Measurements from ENCODE around the gene OR7G1.
"Not testable (repeated sequence)": the region's sequence is repeated elsewhere in the genome, so short reads cannot be mapped to it uniquely, and the experiment has no call there.

OR7G1 gene

DNA sequence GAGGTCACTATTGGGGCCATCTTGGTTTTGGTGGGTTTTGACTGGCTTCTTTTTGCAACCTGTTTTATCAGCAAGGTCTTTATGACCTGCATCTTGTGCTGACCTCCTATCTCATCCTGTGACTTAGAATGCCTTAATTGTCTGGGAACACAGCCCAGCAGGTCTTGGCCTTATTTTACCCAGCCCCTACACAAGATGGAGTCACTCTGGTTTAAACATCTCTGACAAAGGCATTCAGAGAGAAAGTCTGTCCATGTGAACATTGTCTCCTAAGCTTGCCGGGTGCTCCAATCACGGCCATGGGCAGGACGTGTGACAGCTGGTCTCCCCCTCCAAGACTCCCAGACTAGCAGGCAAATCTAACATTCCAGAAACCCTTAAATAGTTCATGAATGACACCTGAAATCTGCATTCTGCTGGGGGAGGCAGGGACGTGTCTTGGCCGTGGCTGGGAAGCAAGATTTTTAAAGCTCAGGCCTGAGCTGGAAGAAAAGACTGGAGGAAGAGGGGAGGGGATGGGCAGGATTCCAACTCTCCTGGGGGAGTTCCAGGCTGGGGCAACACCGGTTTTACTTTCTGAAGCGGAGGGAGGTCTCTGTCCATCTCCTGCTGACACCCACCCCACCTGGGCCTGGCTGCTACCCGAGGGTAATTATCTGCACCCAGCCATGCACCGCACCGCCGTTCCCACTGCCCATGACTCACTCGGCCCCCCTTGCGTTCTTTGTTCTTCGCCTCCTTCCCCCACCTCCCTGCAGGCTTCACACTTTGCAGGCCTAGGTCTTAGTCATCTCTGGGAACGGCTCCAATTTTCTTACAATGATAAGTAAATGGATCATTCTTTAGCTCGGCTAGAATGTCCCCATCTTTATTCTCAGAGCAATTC is 40.3 kb downstream of the OR7G1 start:
- DNase-seq = no peak

DNA sequence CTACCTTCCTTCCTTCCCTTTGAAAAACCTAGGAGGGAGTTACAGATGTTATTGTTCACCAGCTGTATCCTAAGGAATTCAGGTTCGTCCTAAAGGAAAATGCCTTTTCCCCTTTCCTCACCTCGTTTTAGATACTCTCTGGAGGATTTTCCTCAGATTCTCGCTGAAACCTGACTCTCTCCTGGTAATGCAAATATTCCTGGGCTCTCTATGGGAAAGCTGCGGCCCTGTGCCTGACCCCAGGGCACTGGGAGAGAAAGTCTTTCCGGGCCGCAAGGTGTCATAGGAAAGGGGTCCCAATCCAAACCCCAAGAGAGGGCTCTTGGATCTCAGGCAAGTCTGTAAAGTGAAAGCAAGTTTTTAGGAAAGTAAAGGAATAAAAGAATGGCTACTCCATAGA is 41.8 kb downstream of the OR7G1 start:
- DNase-seq = no peak

DNA sequence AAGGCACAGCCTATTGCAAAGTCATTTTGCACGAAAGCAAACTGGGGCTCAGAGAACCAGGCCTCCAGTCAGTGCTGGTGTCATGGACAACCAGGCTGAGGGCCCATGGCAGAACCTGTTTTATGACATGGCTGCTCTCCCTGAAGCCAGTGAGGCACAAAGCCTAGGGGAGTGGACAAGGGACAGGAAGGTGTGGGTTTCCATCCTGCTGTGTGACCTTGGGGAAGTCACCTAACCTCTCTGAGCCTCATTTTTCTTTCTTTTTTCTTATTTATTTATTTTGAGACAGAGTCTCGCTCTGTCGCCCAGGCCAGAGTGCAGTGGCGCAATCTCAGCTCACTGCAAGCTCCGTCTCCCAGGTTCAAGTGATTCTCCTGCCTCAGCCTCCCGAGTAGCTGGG is 43.8 kb downstream of the OR7G1 start:
- DNase-seq = not testable (repeated sequence)

DNA sequence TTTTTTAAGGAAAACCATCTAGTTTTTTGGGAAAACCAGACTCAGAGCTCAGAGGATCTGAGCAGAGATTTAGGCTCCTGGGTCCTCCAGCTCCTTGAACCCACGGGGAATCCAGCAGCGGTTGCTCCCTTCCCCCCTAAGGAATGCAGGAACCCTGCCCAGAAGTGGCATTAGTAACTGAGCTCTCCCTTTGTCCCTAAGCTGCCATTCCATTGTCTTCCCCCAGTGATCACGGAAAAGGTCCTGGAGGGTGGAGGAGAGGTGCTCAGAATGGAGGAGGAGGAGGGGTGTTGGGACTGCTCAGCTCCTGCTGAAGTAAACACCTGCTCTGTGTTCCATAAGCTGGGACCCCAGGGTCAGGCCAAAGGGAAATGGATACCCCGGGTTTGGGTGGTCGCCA is 45.5 kb downstream of the OR7G1 start:
- DNase-seq = no peak

DNA sequence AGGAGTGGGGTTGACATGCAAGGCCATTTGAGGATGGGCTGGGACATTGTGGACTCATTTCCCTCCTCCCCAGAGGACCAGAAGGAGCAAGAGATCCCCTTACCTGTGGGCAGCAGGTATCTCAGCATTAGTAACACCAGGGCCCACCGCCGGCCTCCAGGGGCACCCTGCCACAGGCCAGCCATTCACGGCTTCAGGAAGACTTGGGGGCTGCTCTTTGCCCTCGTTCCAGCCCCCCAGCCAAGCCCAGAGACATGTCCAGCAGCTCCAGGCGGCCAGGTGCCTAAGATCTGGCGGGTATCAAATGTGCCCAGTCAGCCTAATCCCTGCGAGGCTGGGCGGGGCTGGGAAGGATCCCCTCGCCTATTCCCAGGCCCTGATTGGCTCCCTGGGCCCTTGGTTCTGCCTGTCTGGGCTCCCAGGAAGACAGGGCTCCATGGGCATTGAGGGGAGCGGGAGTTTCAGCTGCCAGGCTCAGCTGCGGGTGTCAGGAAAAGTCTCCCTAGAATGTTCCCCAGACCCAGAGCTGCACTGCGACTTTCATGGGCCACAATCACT is 50.0 kb downstream of the OR7G1 start:
- no peak for DNase-seq
